ENCODE measurements around the gene C2orf68. TPM values are rescaled to one million over a fixed set of nuclear protein-coding genes. Genes with fewer than 3 reads are reported as not detected.

Gene C2orf68
- total and polyA plus RNA-seq, 2 of the 13 experiments (the other 11 are each of a cell fraction or from before 2014, with no cell fraction given) = 47.1 to 77.4 TPM

DNA sequence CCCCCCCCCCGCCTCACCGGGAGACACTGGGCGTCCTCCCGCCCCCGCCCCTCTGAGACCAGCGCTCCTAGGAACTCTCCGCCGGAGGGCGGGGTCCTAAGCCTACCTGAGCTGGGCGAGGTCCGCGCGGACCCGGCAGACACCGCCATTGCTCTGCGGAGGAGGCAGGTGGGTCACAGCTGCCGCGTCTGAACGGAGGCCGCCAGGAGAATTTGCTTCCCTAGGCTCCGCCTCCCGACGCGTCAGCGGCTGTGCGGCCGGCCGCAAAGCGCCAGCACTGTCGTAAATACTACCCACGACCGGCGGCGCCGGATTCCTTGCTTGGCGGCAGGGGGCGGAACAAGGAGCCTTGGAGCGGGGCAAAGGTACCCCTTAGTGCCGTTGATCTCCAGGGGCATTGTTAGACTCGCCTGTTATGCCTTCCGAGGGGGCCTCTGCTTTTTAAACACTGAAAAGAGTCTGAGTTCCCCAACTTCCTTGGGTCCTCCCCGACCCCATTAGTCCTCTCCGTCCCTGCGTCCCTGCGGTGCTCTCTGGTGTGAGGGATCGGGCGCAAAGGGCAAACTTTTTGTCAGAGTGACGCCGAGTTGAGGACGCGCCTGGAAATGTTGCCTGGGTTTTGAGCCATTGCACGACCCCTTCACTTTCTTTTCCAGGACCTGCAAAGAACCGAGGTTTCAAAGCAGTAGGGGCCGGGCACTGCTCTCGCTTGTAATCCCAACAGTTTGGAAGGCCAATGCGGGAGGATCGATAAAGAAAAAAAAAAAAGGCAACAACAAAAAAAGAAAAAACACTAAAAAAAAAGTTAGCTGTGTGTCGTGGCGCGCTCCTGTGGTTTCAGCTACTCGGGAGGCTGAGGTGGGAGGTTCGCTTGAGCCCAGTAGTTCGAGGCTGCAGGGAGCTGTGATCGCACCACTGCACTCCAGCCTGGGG, 50.3 kb downstream of the C2orf68 start, which contains the start of gene GGCX (continued):
- TF ChIP-seq, protein P1, sequence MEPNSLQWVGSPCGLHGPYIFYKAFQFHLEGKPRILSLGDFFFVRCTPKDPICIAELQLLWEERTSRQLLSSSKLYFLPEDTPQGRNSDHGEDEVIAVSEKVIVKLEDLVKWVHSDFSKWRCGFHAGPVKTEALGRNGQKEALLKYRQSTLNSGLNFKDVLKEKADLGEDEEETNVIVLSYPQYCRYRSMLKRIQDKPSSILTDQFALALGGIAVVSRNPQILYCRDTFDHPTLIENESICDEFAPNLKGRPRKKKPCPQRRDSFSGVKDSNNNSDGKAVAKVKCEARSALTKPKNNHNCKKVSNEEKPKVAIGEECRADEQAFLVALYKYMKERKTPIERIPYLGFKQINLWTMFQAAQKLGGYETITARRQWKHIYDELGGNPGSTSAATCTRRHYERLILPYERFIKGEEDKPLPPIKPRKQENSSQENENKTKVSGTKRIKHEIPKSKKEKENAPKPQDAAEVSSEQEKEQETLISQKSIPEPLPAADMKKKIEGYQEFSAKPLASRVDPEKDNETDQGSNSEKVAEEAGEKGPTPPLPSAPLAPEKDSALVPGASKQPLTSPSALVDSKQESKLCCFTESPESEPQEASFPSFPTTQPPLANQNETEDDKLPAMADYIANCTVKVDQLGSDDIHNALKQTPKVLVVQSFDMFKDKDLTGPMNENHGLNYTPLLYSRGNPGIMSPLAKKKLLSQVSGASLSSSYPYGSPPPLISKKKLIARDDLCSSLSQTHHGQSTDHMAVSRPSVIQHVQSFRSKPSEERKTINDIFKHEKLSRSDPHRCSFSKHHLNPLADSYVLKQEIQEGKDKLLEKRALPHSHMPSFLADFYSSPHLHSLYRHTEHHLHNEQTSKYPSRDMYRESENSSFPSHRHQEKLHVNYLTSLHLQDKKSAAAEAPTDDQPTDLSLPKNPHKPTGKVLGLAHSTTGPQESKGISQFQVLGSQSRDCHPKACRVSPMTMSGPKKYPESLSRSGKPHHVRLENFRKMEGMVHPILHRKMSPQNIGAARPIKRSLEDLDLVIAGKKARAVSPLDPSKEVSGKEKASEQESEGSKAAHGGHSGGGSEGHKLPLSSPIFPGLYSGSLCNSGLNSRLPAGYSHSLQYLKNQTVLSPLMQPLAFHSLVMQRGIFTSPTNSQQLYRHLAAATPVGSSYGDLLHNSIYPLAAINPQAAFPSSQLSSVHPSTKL (CRISPR knock-in tag; IDR thresholded peaks at IDR 0.05) = peak; percentile 68; the same call in 1 of the 2 replicates
- TF ChIP-seq, protein P2, sequence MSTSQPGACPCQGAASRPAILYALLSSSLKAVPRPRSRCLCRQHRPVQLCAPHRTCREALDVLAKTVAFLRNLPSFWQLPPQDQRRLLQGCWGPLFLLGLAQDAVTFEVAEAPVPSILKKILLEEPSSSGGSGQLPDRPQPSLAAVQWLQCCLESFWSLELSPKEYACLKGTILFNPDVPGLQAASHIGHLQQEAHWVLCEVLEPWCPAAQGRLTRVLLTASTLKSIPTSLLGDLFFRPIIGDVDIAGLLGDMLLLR (CRISPR knock-in tag; IDR thresholded peaks at IDR 0.05) = peak; percentile 87; the same call in 1 of the 2 replicates
- TF ChIP-seq ZNF326 (CRISPR knock-in tag; IDR thresholded peaks at IDR 0.05; ENCODE audit: borderline replicate concordance) = no peak
- TF ChIP-seq ZNF878 (CRISPR knock-in tag; IDR thresholded peaks at IDR 0.05) = peak; percentile 94
- peak; percentile 73; the same call in 1 of the 2 replicates for TF ChIP-seq ZNF343 (CRISPR knock-in tag; IDR thresholded peaks at IDR 0.05)
- TF ChIP-seq ZNF350 (CRISPR knock-in tag; IDR thresholded peaks at IDR 0.05; ENCODE audit: borderline replicate concordance, low read depth) = peak; percentile 93
- TF ChIP-seq ZNF232 (CRISPR knock-in tag; IDR thresholded peaks at IDR 0.05; ENCODE audit: borderline replicate concordance) = no peak
- TF ChIP-seq, protein P3, sequence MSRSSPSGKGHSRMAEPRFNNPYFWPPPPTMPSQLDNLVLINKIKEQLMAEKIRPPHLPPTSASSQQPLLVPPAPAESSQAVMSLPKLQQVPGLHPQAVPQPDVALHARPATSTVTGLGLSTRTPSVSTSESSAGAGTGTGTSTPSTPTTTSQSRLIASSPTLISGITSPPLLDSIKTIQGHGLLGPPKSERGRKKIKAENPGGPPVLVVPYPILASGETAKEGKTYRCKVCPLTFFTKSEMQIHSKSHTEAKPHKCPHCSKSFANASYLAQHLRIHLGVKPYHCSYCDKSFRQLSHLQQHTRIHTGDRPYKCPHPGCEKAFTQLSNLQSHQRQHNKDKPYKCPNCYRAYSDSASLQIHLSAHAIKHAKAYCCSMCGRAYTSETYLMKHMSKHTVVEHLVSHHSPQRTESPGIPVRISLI (CRISPR knock-in tag; IDR thresholded peaks at IDR 0.05; ENCODE audit: borderline replicate concordance) = peak; percentile 88
- TF ChIP-seq SMAD9 (CRISPR knock-in tag; IDR thresholded peaks at IDR 0.05) = no peak
- no peak for TF ChIP-seq TP53 (CRISPR knock-in tag; conservative IDR thresholded peaks at IDR 0.05)
- TF ChIP-seq, protein P4, sequence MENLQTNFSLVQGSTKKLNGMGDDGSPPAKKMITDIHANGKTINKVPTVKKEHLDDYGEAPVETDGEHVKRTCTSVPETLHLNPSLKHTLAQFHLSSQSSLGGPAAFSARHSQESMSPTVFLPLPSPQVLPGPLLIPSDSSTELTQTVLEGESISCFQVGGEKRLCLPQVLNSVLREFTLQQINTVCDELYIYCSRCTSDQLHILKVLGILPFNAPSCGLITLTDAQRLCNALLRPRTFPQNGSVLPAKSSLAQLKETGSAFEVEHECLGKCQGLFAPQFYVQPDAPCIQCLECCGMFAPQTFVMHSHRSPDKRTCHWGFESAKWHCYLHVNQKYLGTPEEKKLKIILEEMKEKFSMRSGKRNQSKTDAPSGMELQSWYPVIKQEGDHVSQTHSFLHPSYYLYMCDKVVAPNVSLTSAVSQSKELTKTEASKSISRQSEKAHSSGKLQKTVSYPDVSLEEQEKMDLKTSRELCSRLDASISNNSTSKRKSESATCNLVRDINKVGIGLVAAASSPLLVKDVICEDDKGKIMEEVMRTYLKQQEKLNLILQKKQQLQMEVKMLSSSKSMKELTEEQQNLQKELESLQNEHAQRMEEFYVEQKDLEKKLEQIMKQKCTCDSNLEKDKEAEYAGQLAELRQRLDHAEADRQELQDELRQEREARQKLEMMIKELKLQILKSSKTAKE (CRISPR knock-in tag; IDR thresholded peaks at IDR 0.05; ENCODE audit: borderline replicate concordance) = no peak
- TF ChIP-seq PHF20 (CRISPR knock-in tag; IDR thresholded peaks at IDR 0.05) = peak; percentile 94
- TF ChIP-seq, protein P5, sequence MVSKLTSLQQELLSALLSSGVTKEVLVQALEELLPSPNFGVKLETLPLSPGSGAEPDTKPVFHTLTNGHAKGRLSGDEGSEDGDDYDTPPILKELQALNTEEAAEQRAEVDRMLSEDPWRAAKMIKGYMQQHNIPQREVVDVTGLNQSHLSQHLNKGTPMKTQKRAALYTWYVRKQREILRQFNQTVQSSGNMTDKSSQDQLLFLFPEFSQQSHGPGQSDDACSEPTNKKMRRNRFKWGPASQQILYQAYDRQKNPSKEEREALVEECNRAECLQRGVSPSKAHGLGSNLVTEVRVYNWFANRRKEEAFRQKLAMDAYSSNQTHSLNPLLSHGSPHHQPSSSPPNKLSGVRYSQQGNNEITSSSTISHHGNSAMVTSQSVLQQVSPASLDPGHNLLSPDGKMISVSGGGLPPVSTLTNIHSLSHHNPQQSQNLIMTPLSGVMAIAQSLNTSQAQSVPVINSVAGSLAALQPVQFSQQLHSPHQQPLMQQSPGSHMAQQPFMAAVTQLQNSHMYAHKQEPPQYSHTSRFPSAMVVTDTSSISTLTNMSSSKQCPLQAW (CRISPR knock-in tag; IDR thresholded peaks at IDR 0.05) = peak; percentile 91
- peak; percentile 84; the same call in 1 of the 2 replicates for TF ChIP-seq DR1 (CRISPR knock-in tag; IDR thresholded peaks at IDR 0.05)
- TF ChIP-seq BCL6 (CRISPR knock-in tag; IDR thresholded peaks at IDR 0.05) = peak; percentile 54; the same call in 1 of the 2 replicates
- TF ChIP-seq FOXK2 (IDR thresholded peaks at IDR 0.05) = no peak
- peak; percentile 59; the same call in 1 of the 2 replicates for TF ChIP-seq SRF (IDR thresholded peaks at IDR 0.05; ENCODE audit: low read depth, low read length)
- TF ChIP-seq MAFK (conservative IDR thresholded peaks at IDR 0.05 in 1 of 2, IDR thresholded peaks at IDR 0.05 in 1 of 2; ENCODE audit: low read length in 2 of 2) = peak; percentile 23 to 44; a peak in 2 of 4 replicates
- TF ChIP-seq ARNT (IDR thresholded peaks at IDR 0.05) = no peak
